Testis (tissue), 2 donors: ENCODE measurements around the gene CACTIN.

ENCODE experiments used
- POLR2A ChIP-seq: fragments of 450-650 bp; IDR thresholded peaks from one replicate; pipeline ENCODE4 v1.6.1; 2017; ENCODE audit warnings: antibody characterized with exemption, mild to moderate bottlenecking, moderate library complexity
- TF ChIP-seq, protein P1 (sequence below), 3 experiments: fragments of 450-650 bp in 2 of 3; fragments of 200-600 bp in 1 of 3; sonication (generic) in 1 of 3; IDR thresholded peaks; one replicate each; pipeline ENCODE4 v1.5.1; 2016 to 2019; ENCODE audit warnings: antibody characterized with exemption in 3 of 3, mild to moderate bottlenecking in 2 of 3, moderate library complexity in 1 of 3

DNA sequence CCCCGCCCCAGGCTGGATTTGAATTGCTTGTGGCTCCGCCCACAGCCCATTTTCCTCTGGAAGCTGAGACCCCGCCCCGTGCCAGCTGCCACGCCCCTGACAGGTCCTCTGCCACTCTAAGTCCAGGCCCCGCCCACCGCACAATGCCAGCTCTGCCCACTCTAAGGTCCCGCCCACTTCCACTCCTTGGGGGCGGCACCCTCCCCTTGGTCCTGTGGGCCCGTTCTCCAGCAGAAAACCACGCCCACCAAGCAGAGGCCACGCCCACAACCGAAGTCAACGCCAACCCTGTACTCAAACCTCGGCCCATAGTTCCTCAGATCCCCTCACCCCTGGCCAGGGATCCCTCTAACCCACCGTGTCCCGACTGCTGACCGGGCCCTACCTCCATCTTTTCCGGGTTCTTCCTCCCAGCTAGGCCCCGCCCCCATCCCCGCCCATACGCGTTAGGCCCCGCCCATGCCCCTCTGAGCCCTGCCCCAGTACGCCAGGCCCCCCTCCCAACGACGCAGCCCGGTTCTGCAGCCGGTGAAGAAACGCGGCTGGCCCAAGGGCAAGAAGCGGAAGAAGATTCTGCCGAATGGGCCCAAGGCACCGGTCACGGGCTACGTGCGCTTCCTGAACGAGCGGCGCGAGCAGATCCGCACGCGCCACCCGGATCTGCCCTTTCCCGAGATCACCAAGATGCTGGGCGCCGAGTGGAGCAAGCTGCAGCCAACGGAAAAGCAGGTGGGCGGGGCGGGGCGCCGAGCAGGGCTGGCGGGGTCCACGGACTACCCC lies 52.5 kb downstream of the CACTIN start:
- TF ChIP-seq POLR2A = no peak
- TF ChIP-seq, protein P1, sequence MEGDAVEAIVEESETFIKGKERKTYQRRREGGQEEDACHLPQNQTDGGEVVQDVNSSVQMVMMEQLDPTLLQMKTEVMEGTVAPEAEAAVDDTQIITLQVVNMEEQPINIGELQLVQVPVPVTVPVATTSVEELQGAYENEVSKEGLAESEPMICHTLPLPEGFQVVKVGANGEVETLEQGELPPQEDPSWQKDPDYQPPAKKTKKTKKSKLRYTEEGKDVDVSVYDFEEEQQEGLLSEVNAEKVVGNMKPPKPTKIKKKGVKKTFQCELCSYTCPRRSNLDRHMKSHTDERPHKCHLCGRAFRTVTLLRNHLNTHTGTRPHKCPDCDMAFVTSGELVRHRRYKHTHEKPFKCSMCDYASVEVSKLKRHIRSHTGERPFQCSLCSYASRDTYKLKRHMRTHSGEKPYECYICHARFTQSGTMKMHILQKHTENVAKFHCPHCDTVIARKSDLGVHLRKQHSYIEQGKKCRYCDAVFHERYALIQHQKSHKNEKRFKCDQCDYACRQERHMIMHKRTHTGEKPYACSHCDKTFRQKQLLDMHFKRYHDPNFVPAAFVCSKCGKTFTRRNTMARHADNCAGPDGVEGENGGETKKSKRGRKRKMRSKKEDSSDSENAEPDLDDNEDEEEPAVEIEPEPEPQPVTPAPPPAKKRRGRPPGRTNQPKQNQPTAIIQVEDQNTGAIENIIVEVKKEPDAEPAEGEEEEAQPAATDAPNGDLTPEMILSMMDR (IDR thresholded peaks at IDR 0.05) = no peak
